ENCODE data around the gene ANAPC7.

ANAPC7 gene

GRCh38 chr12:110373962-110374611 is 29.4 kb downstream of the ANAPC7 start:
- Histone ChIP-seq H3K9ac (ENCODE audit: low read depth in 1 of 2, low read length in 2 of 2) (no peak overlapping the region), H3K27me3 (ENCODE audit: control insufficient read depth in 2 of 2, insufficient read depth in 2 of 2, low read length in 2 of 2) (no peaks in the 10 kb centered on the region), H3K4me3 (ENCODE audit: low read length in 2 of 2) (no peak overlapping the region), H3K27ac (ENCODE audit: low read depth in 2 of 2, low read length in 2 of 2) (no peak overlapping the region), H3K9me3 (ENCODE audit: control insufficient read depth in 2 of 2, low read length in 2 of 2) (no peaks in the 10 kb centered on the region), H3K36me3 (ENCODE audit: control insufficient read depth in 2 of 2, insufficient read depth in 2 of 2, low read length in 2 of 2) (peaks cover 48 to 58% of the 10 kb centered on the region in 2 donors), H3K4me1 (ENCODE audit: control insufficient read depth in 2 of 2, insufficient read depth in 2 of 2, low read length in 2 of 2) (peaks cover 0 to 3% of the 10 kb centered on the region in 2 donors)

- no peaks in the 10 kb centered on the region for H3K27me3 ChIP-seq (ENCODE audit: control insufficient read depth in 2 of 2, insufficient read depth in 2 of 2, low read length in 2 of 2)
- H3K4me3 ChIP-seq (ENCODE audit: low read length in 2 of 2), result no peak overlapping the region
- peaks cover 0 to 3% of the 10 kb centered on the region in 2 donors for H3K4me1 ChIP-seq (ENCODE audit: control insufficient read depth in 2 of 2, insufficient read depth in 2 of 2, low read length in 2 of 2)
- H3K9ac ChIP-seq (ENCODE audit: low read depth in 1 of 2, low read length in 2 of 2), result no peak overlapping the region
- peak overlapping the region in 1 of 2 donors; percentile 11 for H3K27ac ChIP-seq (ENCODE audit: low read depth in 2 of 2, low read length in 2 of 2)
- no peaks in the 10 kb centered on the region for H3K9me3 ChIP-seq (ENCODE audit: control insufficient read depth in 2 of 2, low read length in 2 of 2)
- H3K36me3 ChIP-seq (ENCODE audit: control insufficient read depth in 2 of 2, insufficient read depth in 2 of 2, low read length in 2 of 2), result peaks cover 45 to 55% of the 10 kb centered on the region in 2 donors
Measured at GRCh38 chr12:110373425-110373824, 30.1 kb downstream of the ANAPC7 start.

- H3K4me1 ChIP-seq (ENCODE audit: control insufficient read depth in 2 of 2, insufficient read depth in 2 of 2, low read length in 2 of 2), result peaks cover 0 to 3% of the 10 kb centered on the region in 2 donors
- no peak overlapping the region for H3K9ac ChIP-seq (ENCODE audit: low read depth in 1 of 2, low read length in 2 of 2)
- no peaks in the 10 kb centered on the region for H3K27me3 ChIP-seq (ENCODE audit: control insufficient read depth in 2 of 2, insufficient read depth in 2 of 2, low read length in 2 of 2)
- no peaks in the 10 kb centered on the region for H3K9me3 ChIP-seq (ENCODE audit: control insufficient read depth in 2 of 2, low read length in 2 of 2)
- peaks cover 42 to 52% of the 10 kb centered on the region in 2 donors for H3K36me3 ChIP-seq (ENCODE audit: control insufficient read depth in 2 of 2, insufficient read depth in 2 of 2, low read length in 2 of 2)
- H3K4me3 ChIP-seq (ENCODE audit: low read length in 2 of 2), result no peak overlapping the region
- peak overlapping the region in 1 of 2 donors; percentile 11 for H3K27ac ChIP-seq (ENCODE audit: low read depth in 2 of 2, low read length in 2 of 2)
Measured at GRCh38 chr12:110373025-110373424, 30.5 kb downstream of the ANAPC7 start.

GRCh38 chr12:110372056-110372425 is 31.5 kb downstream of the ANAPC7 start:
- Histone ChIP-seq H3K4me3 (ENCODE audit: low read length in 2 of 2) (no peak overlapping the region), H3K27me3 (ENCODE audit: control insufficient read depth in 2 of 2, insufficient read depth in 2 of 2, low read length in 2 of 2) (no peaks in the 10 kb centered on the region), H3K4me1 (ENCODE audit: control insufficient read depth in 2 of 2, insufficient read depth in 2 of 2, low read length in 2 of 2) (peaks cover 0 to 3% of the 10 kb centered on the region in 2 donors), H3K27ac (ENCODE audit: low read depth in 2 of 2, low read length in 2 of 2) (no peak overlapping the region), H3K9me3 (ENCODE audit: control insufficient read depth in 2 of 2, low read length in 2 of 2) (no peaks in the 10 kb centered on the region), H3K9ac (ENCODE audit: low read depth in 1 of 2, low read length in 2 of 2) (no peak overlapping the region), H3K36me3 (ENCODE audit: control insufficient read depth in 2 of 2, insufficient read depth in 2 of 2, low read length in 2 of 2) (peaks cover 35 to 44% of the 10 kb centered on the region in 2 donors)

GRCh38 chr12:110371408-110372055 is 32.0 kb downstream of the ANAPC7 start:
- Histone ChIP-seq H3K4me3 (ENCODE audit: low read length in 2 of 2) (no peak overlapping the region), H3K4me1 (ENCODE audit: control insufficient read depth in 2 of 2, insufficient read depth in 2 of 2, low read length in 2 of 2) (peaks cover 0 to 7% of the 10 kb centered on the region in 2 donors), H3K27me3 (ENCODE audit: control insufficient read depth in 2 of 2, insufficient read depth in 2 of 2, low read length in 2 of 2) (no peaks in the 10 kb centered on the region), H3K36me3 (ENCODE audit: control insufficient read depth in 2 of 2, insufficient read depth in 2 of 2, low read length in 2 of 2) (peaks cover 35 to 42% of the 10 kb centered on the region in 2 donors), H3K27ac (ENCODE audit: low read depth in 2 of 2, low read length in 2 of 2) (no peak overlapping the region), H3K9ac (ENCODE audit: low read depth in 1 of 2, low read length in 2 of 2) (no peak overlapping the region), H3K9me3 (ENCODE audit: control insufficient read depth in 2 of 2, low read length in 2 of 2) (no peaks in the 10 kb centered on the region)

GRCh38 chr12:110370732-110371231 is 32.7 kb downstream of the ANAPC7 start:
- Histone ChIP-seq H3K9me3 (ENCODE audit: control insufficient read depth in 2 of 2, low read length in 2 of 2) (no peaks in the 10 kb centered on the region), H3K4me1 (ENCODE audit: control insufficient read depth in 2 of 2, insufficient read depth in 2 of 2, low read length in 2 of 2) (peaks cover 0 to 10% of the 10 kb centered on the region in 2 donors), H3K36me3 (ENCODE audit: control insufficient read depth in 2 of 2, insufficient read depth in 2 of 2, low read length in 2 of 2) (peaks cover 31 to 36% of the 10 kb centered on the region in 2 donors), H3K27me3 (ENCODE audit: control insufficient read depth in 2 of 2, insufficient read depth in 2 of 2, low read length in 2 of 2) (no peaks in the 10 kb centered on the region), H3K4me3 (ENCODE audit: low read length in 2 of 2) (no peak overlapping the region), H3K9ac (ENCODE audit: low read depth in 1 of 2, low read length in 2 of 2) (no peak overlapping the region), H3K27ac (ENCODE audit: low read depth in 2 of 2, low read length in 2 of 2) (no peak overlapping the region)

- no peaks in the 10 kb centered on the region for H3K27me3 ChIP-seq (ENCODE audit: control insufficient read depth in 2 of 2, insufficient read depth in 2 of 2, low read length in 2 of 2)
- H3K9ac ChIP-seq (ENCODE audit: low read depth in 1 of 2, low read length in 2 of 2), result no peak overlapping the region
- H3K4me3 ChIP-seq (ENCODE audit: low read length in 2 of 2), result no peak overlapping the region
- H3K4me1 ChIP-seq (ENCODE audit: control insufficient read depth in 2 of 2, insufficient read depth in 2 of 2, low read length in 2 of 2), result peaks cover 0 to 10% of the 10 kb centered on the region in 2 donors
- H3K27ac ChIP-seq (ENCODE audit: low read depth in 2 of 2, low read length in 2 of 2), result no peak overlapping the region
- H3K36me3 ChIP-seq (ENCODE audit: control insufficient read depth in 2 of 2, insufficient read depth in 2 of 2, low read length in 2 of 2), result peaks cover 25 to 29% of the 10 kb centered on the region in 2 donors
- no peaks in the 10 kb centered on the region for H3K9me3 ChIP-seq (ENCODE audit: control insufficient read depth in 2 of 2, low read length in 2 of 2)
Measured at GRCh38 chr12:110369992-110370391, 33.5 kb downstream of the ANAPC7 start.

- Histone ChIP-seq H3K36me3 (ENCODE audit: control insufficient read depth in 2 of 2, insufficient read depth in 2 of 2, low read length in 2 of 2) (peaks cover 5 to 8% of the 10 kb centered on the region in 2 donors), H3K9me3 (ENCODE audit: control insufficient read depth in 2 of 2, low read length in 2 of 2) (no peaks in the 10 kb centered on the region), H3K27ac (ENCODE audit: low read depth in 2 of 2, low read length in 2 of 2) (peak overlapping the region; percentile 25 to 58), H3K27me3 (ENCODE audit: control insufficient read depth in 2 of 2, insufficient read depth in 2 of 2, low read length in 2 of 2) (no peaks in the 10 kb centered on the region), H3K4me1 (ENCODE audit: control insufficient read depth in 2 of 2, insufficient read depth in 2 of 2, low read length in 2 of 2) (peaks cover 0 to 10% of the 10 kb centered on the region in 2 donors), H3K4me3 (ENCODE audit: low read length in 2 of 2) (no peak overlapping the region), H3K9ac (ENCODE audit: low read depth in 1 of 2, low read length in 2 of 2) (no peak overlapping the region)
Measured at GRCh38 chr12:110367181-110367864, 36.2 kb downstream of the ANAPC7 start.

GRCh38 chr12:110366321-110367142 is 37.0 kb downstream of the ANAPC7 start:
- H3K36me3 ChIP-seq (ENCODE audit: control insufficient read depth in 2 of 2, insufficient read depth in 2 of 2, low read length in 2 of 2), result peaks cover 0 to under 1% of the 10 kb centered on the region in 2 donors
- no peak overlapping the region for H3K9ac ChIP-seq (ENCODE audit: low read depth in 1 of 2, low read length in 2 of 2)
- H3K27ac ChIP-seq (ENCODE audit: low read depth in 2 of 2, low read length in 2 of 2), result peak overlapping the region; percentile 25 to 56
- peaks cover 0 to 10% of the 10 kb centered on the region in 2 donors for H3K4me1 ChIP-seq (ENCODE audit: control insufficient read depth in 2 of 2, insufficient read depth in 2 of 2, low read length in 2 of 2)
- no peaks in the 10 kb centered on the region for H3K9me3 ChIP-seq (ENCODE audit: control insufficient read depth in 2 of 2, low read length in 2 of 2)
- no peak overlapping the region for H3K4me3 ChIP-seq (ENCODE audit: low read length in 2 of 2)
- H3K27me3 ChIP-seq (ENCODE audit: control insufficient read depth in 2 of 2, insufficient read depth in 2 of 2, low read length in 2 of 2), result no peaks in the 10 kb centered on the region
